HepG2 (cell line): ENCODE data around the gene IL17D. TPM values are rescaled to one million over a fixed set of nuclear protein-coding genes. Genes with fewer than 3 reads are reported as not detected.
A peak's percentile ranks its signal among the peaks of the same experiment; 100 is the strongest.

Experiments
- CBFB ChIP-seq: sonication (generic); formaldehyde crosslinking; IDR thresholded peaks from 2 replicates; pipeline ENCODE4 v1.4.0; 2020; ENCODE audit warnings: missing genetic modification reagents
- ETS1 ChIP-seq: sonication (generic); formaldehyde crosslinking; IDR thresholded peaks from 2 replicates; pipeline ENCODE4 v1.4.0; 2020; ENCODE audit warnings: missing genetic modification reagents
- HIVEP1 ChIP-seq: sonication (generic); formaldehyde crosslinking; IDR thresholded peaks from 2 replicates; pipeline ENCODE4 v1.4.0; 2020; ENCODE audit warnings: mild to moderate bottlenecking, missing genetic modification reagents
- HOXA7 ChIP-seq: sonication (generic); formaldehyde crosslinking; IDR thresholded peaks from 2 replicates; pipeline ENCODE4 v1.8.1; 2022; ENCODE audit warnings: mild to moderate bottlenecking, missing genetic modification reagents, moderate library complexity
- KDM5B ChIP-seq: sonication (generic); formaldehyde crosslinking; IDR thresholded peaks from 2 replicates; pipeline ENCODE4 v1.4.0; 2020; ENCODE audit warnings: missing genetic modification reagents, mild to moderate bottlenecking, borderline replicate concordance
- MATR3 ChIP-seq: sonication (generic); formaldehyde crosslinking; IDR thresholded peaks from 2 replicates; pipeline ENCODE4 v1.4.0; 2020; ENCODE audit warnings: missing genetic modification reagents
- PHF8 ChIP-seq: sonication (generic); formaldehyde crosslinking; IDR thresholded peaks from 2 replicates; pipeline ENCODE4 v1.5.0; 2020; ENCODE audit warnings: missing genetic modification reagents
- RFX3 ChIP-seq: IDR thresholded peaks from 2 replicates; pipeline ENCODE4 v1.6.1; 2016; ENCODE audit warnings: missing biosample characterization, missing genetic modification reagents
- TCF12 ChIP-seq, 2 experiments: fragments of 450-650 bp in 1 of 2; sonication (generic) in 1 of 2; formaldehyde crosslinking in 1 of 2; IDR thresholded peaks; 2 replicates each; pipeline versions ENCODE4 v1.6.1 to v1.8.0; 2017 to 2022; ENCODE audit warnings: antibody characterized with exemption in 1 of 2, mild to moderate bottlenecking in 1 of 2, missing genetic modification reagents in 1 of 2, moderate library complexity in 1 of 2
- THAP11 ChIP-seq: IDR thresholded peaks from 2 replicates; pipeline ENCODE4 v1.6.1; 2016; ENCODE audit warnings: missing biosample characterization, missing genetic modification reagents
- U2AF1 ChIP-seq: fragments of 200-400 bp; formaldehyde crosslinking; optimal IDR thresholded peaks from 2 replicates; pipeline ENCODE3; 2017; ENCODE audit warnings: mild to moderate bottlenecking, low read depth, low read length
- ZBTB34 ChIP-seq: sonication (generic); formaldehyde crosslinking; IDR thresholded peaks from 2 replicates; pipeline ENCODE4 v1.8.0; 2022; ENCODE audit warnings: mild to moderate bottlenecking, missing genetic modification reagents
- ZBTB4 ChIP-seq: sonication (generic); formaldehyde crosslinking; IDR thresholded peaks from 2 replicates; pipeline ENCODE4 v1.4.0; 2020; ENCODE audit warnings: missing genetic modification reagents, mild to moderate bottlenecking, borderline replicate concordance
- ZBTB46 ChIP-seq: sonication (generic); formaldehyde crosslinking; IDR thresholded peaks from 2 replicates; pipeline ENCODE4 v1.4.0; 2020; ENCODE audit warnings: mild to moderate bottlenecking, missing genetic modification reagents, borderline replicate concordance
- ZFP36L1 ChIP-seq: sonication (generic); formaldehyde crosslinking; IDR thresholded peaks from 2 replicates; pipeline ENCODE4 v1.8.0; 2022; ENCODE audit warnings: mild to moderate bottlenecking, missing genetic modification reagents, moderate library complexity
- ZNF343 ChIP-seq: sonication (generic); formaldehyde crosslinking; IDR thresholded peaks from 2 replicates; pipeline ENCODE4 v1.4.0; 2020; ENCODE audit warnings: mild to moderate bottlenecking, missing genetic modification reagents
- ZNF468 ChIP-seq: sonication (generic); formaldehyde crosslinking; IDR thresholded peaks from 2 replicates; pipeline ENCODE4 v1.8.0; 2022; ENCODE audit warnings: mild to moderate bottlenecking, moderate library complexity, missing genetic modification reagents
- ZNF556 ChIP-seq: sonication (generic); formaldehyde crosslinking; IDR thresholded peaks from 2 replicates; pipeline ENCODE4 v1.4.0; 2020; ENCODE audit warnings: mild to moderate bottlenecking, missing genetic modification reagents, borderline replicate concordance
- ZNF564 ChIP-seq: sonication (generic); formaldehyde crosslinking; IDR thresholded peaks from 2 replicates; pipeline ENCODE4 v1.8.1; 2023; ENCODE audit warnings: mild to moderate bottlenecking, missing genetic modification reagents
- ZNF616 ChIP-seq: sonication (generic); formaldehyde crosslinking; IDR thresholded peaks from 2 replicates; pipeline ENCODE4 v1.5.0; 2020; ENCODE audit warnings: low read depth, mild to moderate bottlenecking, missing genetic modification reagents
- ZNF644 ChIP-seq: IDR thresholded peaks from 2 replicates; pipeline ENCODE4 v1.6.1; 2016; ENCODE audit warnings: low read depth
- ZNF674 ChIP-seq: sonication (generic); formaldehyde crosslinking; IDR thresholded peaks from 2 replicates; pipeline ENCODE4 v1.5.0; 2020; ENCODE audit warnings: low read depth, mild to moderate bottlenecking, missing genetic modification reagents
- ZNF891 ChIP-seq: sonication (generic); formaldehyde crosslinking; IDR thresholded peaks from 2 replicates; pipeline ENCODE4 v1.5.0; 2020; ENCODE audit warnings: mild to moderate bottlenecking, missing genetic modification reagents
- polyA plus RNA-seq, 8 experiments: library from polyadenylated mRNA; depleted of rRNA in 3 of 8; stranded (reverse) in 7 of 8; unstranded in 1 of 8; fragments of >200 nt; fragmentation: Illumina TruSeq in 4 of 8; extraction: Trizol in 4 of 8; gene quantifications; 2 replicates each; pipeline versions ENCODE4 v1.2.1 to v1.2.3, GENCODE V29; 2011 to 2016; ENCODE audit warnings: low read depth in 4 of 8, missing spikeins in 1 of 8, mixed read lengths in 1 of 8; ENCODE audit not compliant: insufficient read depth in 1 of 8
- total RNA-seq, 5 experiments: library from RNA; depleted of rRNA; stranded (reverse); fragments of >200 nt; fragmentation: Illumina TruSeq; extraction: Trizol; gene quantifications; 2 replicates each; pipeline ENCODE4 v1.2.3, GENCODE V29; 2016; ENCODE audit warnings: low read depth in 1 of 5

Gene IL17D
- total and polyA plus RNA-seq, 2 of the 13 experiments (the other 11 are each of a cell fraction or from before 2014, with no cell fraction given), result 1.1 to 2.2 TPM

GRCh38 chr13:20702915-20703779, at the start of gene IL17D (continued):
- TF ChIP-seq ETS1 (CRISPR knock-in tag) (no peak), ZNF616 (CRISPR knock-in tag) (no peak), HOXA7 (no peak), PHF8 (CRISPR knock-in tag) (peak; percentile 74), ZNF343 (CRISPR knock-in tag) (no peak), ZNF644 (CRISPR knock-in tag) (no peak), ZNF891 (CRISPR knock-in tag) (peak; percentile 70), ZBTB46 (CRISPR knock-in tag) (no peak), KDM5B (CRISPR knock-in tag) (peak; percentile 81), ZFP36L1 (CRISPR knock-in tag) (no peak), ZNF468 (CRISPR knock-in tag) (no peak), HIVEP1 (no peak), U2AF1 (no peak), ZNF556 (CRISPR knock-in tag) (no peak), ZBTB4 (CRISPR knock-in tag) (no peak), ZBTB34 (CRISPR knock-in tag) (no peak), ZNF674 (CRISPR knock-in tag) (no peak), RFX3 (CRISPR knock-in tag) (no peak), CBFB (CRISPR knock-in tag) (no peak), MATR3 (no peak), ZNF564 (CRISPR knock-in tag) (no peak), TCF12 (IDR thresholded peaks at IDR 0.05) (no peak), TCF12 (CRISPR knock-in tag; IDR thresholded peaks at IDR 0.05) (0 out of 2 replicates have a peak, but pooled peaks have one; percentile 47), THAP11 (CRISPR knock-in tag) (no peak)
